Erythroblast (primary cell): ENCODE results near the gene STXBP1.

Experiments used
- GATA1 ChIP-seq: IDR thresholded peaks from 2 replicates; pipeline ENCODE4 v1.6.1; 2011; ENCODE audit warnings: low read depth, mild to moderate bottlenecking, control low read depth, low read length, moderate library complexity
- POLR2A ChIP-seq: IDR thresholded peaks from 2 replicates; pipeline ENCODE4 v1.6.1; 2011; ENCODE audit warnings: mild to moderate bottlenecking, low read length

GRCh38 chr9:127664324-127664677 is 52.2 kb downstream of the STXBP1 start:
- TF ChIP-seq POLR2A (no peak), GATA1 (no peak)
